Gastrocnemius medialis (tissue), 4 donors: ENCODE results near the gene EPHB6.

ENCODE experiments used
- POLR2A ChIP-seq, 2 donors: fragments of 450-650 bp; IDR thresholded peaks; one replicate each; pipeline ENCODE4 v1.6.1; 2017; ENCODE audit warnings: antibody characterized with exemption in 2 of 2, mild to moderate bottlenecking in 2 of 2, moderate library complexity in 2 of 2
- TF ChIP-seq, protein P1 (sequence below), 5 experiments: fragments of 450-650 bp in 3 of 5; fragments of 200-600 bp in 2 of 5; sonication (generic) in 2 of 5; IDR thresholded peaks in 4 of 5; conservative IDR thresholded peaks in 1 of 5; 1 replicate in 4 of 5; 2 replicates in 1 of 5; pipeline ENCODE4 v1.5.1; 2016 to 2019; ENCODE audit warnings: antibody characterized with exemption in 5 of 5, mild to moderate bottlenecking in 3 of 5, moderate library complexity in 3 of 5

DNA sequence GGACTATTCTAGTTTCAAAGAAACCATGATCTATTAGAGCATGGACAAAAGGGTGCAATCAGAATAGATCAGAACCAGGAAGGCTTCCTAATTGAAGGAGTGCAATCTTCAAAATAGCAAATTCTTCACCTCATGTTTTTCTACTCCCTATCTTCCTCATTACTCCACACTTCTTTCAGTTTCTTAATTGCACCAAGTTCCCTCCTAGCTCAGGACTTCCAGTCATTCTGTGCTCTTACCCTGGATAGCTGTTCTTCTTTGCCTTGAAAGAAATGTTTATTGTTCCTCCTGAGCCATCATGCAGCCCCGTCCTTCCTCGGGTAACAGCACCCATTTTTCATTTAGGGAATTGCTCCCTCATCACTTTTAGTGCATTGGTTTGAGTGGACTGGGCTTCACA, 55.6 kb downstream of the EPHB6 start:
- TF ChIP-seq, protein P1, sequence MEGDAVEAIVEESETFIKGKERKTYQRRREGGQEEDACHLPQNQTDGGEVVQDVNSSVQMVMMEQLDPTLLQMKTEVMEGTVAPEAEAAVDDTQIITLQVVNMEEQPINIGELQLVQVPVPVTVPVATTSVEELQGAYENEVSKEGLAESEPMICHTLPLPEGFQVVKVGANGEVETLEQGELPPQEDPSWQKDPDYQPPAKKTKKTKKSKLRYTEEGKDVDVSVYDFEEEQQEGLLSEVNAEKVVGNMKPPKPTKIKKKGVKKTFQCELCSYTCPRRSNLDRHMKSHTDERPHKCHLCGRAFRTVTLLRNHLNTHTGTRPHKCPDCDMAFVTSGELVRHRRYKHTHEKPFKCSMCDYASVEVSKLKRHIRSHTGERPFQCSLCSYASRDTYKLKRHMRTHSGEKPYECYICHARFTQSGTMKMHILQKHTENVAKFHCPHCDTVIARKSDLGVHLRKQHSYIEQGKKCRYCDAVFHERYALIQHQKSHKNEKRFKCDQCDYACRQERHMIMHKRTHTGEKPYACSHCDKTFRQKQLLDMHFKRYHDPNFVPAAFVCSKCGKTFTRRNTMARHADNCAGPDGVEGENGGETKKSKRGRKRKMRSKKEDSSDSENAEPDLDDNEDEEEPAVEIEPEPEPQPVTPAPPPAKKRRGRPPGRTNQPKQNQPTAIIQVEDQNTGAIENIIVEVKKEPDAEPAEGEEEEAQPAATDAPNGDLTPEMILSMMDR (IDR thresholded peaks at IDR 0.05 in 4 of 5, conservative IDR thresholded peaks at IDR 0.05 in 1 of 5): no peak
- no peak for TF ChIP-seq POLR2A (IDR thresholded peaks at IDR 0.05)
